Ascending aorta (tissue), 2 donors: ENCODE data around the gene RAB1B. TPM values are rescaled to one million over a fixed set of nuclear protein-coding genes. Genes with fewer than 3 reads are reported as not detected.

Experiments
- DNase-seq, 2 donors: peaks; one replicate each; pipeline ENCODE4 v3.0.0-alpha.2; 2019; ENCODE audit warnings: low spot score in 2 of 2
- H3K27ac ChIP-seq, 2 donors: fragments of 200-600 bp; sonication (generic); one replicate each; pipeline ENCODE4 v1.5.1; 2016 to 2017; ENCODE audit warnings: mild to moderate bottlenecking in 1 of 2
- H3K27me3 ChIP-seq: fragments of 200-600 bp; sonication (generic); one replicate; pipeline ENCODE4 v1.5.1; 2017
- H3K36me3 ChIP-seq, 2 donors: fragments of 200-600 bp; sonication (generic); one replicate each; pipeline ENCODE4 v1.5.1; 2016
- H3K4me1 ChIP-seq, 2 donors: fragments of 200-600 bp; sonication (generic); one replicate each; pipeline ENCODE4 v1.5.1; 2016 to 2017; ENCODE audit warnings: mild to moderate bottlenecking in 1 of 2
- H3K4me3 ChIP-seq, 2 donors: fragments of 200-600 bp; sonication (generic); one replicate each; pipeline ENCODE4 v1.5.1; 2016 to 2017; ENCODE audit warnings: mild to moderate bottlenecking in 1 of 2
- H3K9me3 ChIP-seq, 2 donors: fragments of 200-600 bp; sonication (generic); one replicate each; pipeline ENCODE4 v1.5.1; 2016
- intact Hi-C: fragments of 100-400 bp; cut with DNase I; formaldehyde crosslinking; loops from one replicate; pipeline ENCODE4 v1.15.1; 2023
- total RNA-seq: library from RNA; depleted of rRNA; stranded (reverse); fragments of >200 nt; gene quantifications from one replicate; pipeline ENCODE4 v1.1.0, GENCODE V29; 2016
- TF ChIP-seq, protein P1 (sequence below), 3 experiments: fragments of 200-600 bp in 2 of 3; fragments of 450-650 bp in 1 of 3; sonication (generic) in 2 of 3; IDR thresholded peaks; one replicate each; pipeline ENCODE4 v1.5.1; 2016 to 2019; ENCODE audit warnings: antibody characterized with exemption in 3 of 3, mild to moderate bottlenecking in 1 of 3, moderate library complexity in 1 of 3

Gene RAB1B
- total RNA-seq, 1 donor from 2014 or later: 171 TPM

- DNase-seq: no peak
- no peaks in the 10 kb centered on the region for H3K9me3 ChIP-seq
- H3K27ac ChIP-seq: no peak overlapping the region
- peaks cover 8% of the 10 kb centered on the region for H3K27me3 ChIP-seq
- TF ChIP-seq, protein P1, sequence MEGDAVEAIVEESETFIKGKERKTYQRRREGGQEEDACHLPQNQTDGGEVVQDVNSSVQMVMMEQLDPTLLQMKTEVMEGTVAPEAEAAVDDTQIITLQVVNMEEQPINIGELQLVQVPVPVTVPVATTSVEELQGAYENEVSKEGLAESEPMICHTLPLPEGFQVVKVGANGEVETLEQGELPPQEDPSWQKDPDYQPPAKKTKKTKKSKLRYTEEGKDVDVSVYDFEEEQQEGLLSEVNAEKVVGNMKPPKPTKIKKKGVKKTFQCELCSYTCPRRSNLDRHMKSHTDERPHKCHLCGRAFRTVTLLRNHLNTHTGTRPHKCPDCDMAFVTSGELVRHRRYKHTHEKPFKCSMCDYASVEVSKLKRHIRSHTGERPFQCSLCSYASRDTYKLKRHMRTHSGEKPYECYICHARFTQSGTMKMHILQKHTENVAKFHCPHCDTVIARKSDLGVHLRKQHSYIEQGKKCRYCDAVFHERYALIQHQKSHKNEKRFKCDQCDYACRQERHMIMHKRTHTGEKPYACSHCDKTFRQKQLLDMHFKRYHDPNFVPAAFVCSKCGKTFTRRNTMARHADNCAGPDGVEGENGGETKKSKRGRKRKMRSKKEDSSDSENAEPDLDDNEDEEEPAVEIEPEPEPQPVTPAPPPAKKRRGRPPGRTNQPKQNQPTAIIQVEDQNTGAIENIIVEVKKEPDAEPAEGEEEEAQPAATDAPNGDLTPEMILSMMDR (IDR thresholded peaks at IDR 0.05): no peak
- peaks cover 0 to 4% of the 10 kb centered on the region in 2 donors for H3K36me3 ChIP-seq
- H3K4me1 ChIP-seq: peaks cover 8 to 22% of the 10 kb centered on the region in 2 donors
- H3K4me3 ChIP-seq: no peak overlapping the region
- intact Hi-C loops: no loop called here
Observed at GRCh38 chr11:66290330-66290621, 21.8 kb downstream of the RAB1B start.

GRCh38 chr11:66291303-66291705 lies 22.9 kb downstream of the RAB1B start:
- H3K9me3 ChIP-seq: no peaks in the 10 kb centered on the region
- TF ChIP-seq, protein P1 (IDR thresholded peaks at IDR 0.05): no peak
- H3K4me3 ChIP-seq: peak overlapping the region; percentile 27 to 67
- no peak overlapping the region for H3K27ac ChIP-seq
- H3K27me3 ChIP-seq: peaks cover 8% of the 10 kb centered on the region
- intact Hi-C loops: no loop called here
- no peaks in the 10 kb centered on the region for H3K36me3 ChIP-seq
- H3K4me1 ChIP-seq: peaks cover 8 to 22% of the 10 kb centered on the region in 2 donors
- DNase-seq: peak in 1 of 2 donors; percentile 65

- peak within 1 kb of the TSS; percentile 27 to 67 for H3K4me3 ChIP-seq
- TF ChIP-seq, protein P1 (IDR thresholded peaks at IDR 0.05): no peak
- peaks cover 8 to 22% of the 10 kb centered on the region in 2 donors for H3K4me1 ChIP-seq
- H3K27ac ChIP-seq: no peak within 1 kb of the TSS
- peaks cover 8% of the 10 kb centered on the region for H3K27me3 ChIP-seq
- DNase-seq: peak in 1 of 2 donors; percentile 61
- H3K36me3 ChIP-seq: no peaks in the 10 kb centered on the region
- no peaks in the 10 kb centered on the region for H3K9me3 ChIP-seq
- intact Hi-C loops: no loop called here
Observed at GRCh38 chr11:66291706-66292542, 23.5 kb downstream of the RAB1B start, which contains the start of gene TMEM151A. Gene TMEM151A, plus strand, starts transcription at chr11:66291894. Its CDS starts 120 bp downstream, at chr11:66292014.

- DNase-seq: no peak
- H3K4me3 ChIP-seq: no peak overlapping the region
- H3K36me3 ChIP-seq: no peaks in the 10 kb centered on the region
- H3K27ac ChIP-seq: no peak overlapping the region
- peaks cover 8 to 16% of the 10 kb centered on the region in 2 donors for H3K4me1 ChIP-seq
- intact Hi-C loops: no loop called here
- peaks cover 8% of the 10 kb centered on the region for H3K27me3 ChIP-seq
- no peaks in the 10 kb centered on the region for H3K9me3 ChIP-seq
- TF ChIP-seq, protein P1 (IDR thresholded peaks at IDR 0.05): no peak
Observed at GRCh38 chr11:66292543-66293332, 24.3 kb downstream of the RAB1B start.

GRCh38 chr11:66293352-66293751 lies 24.9 kb downstream of the RAB1B start:
- TF ChIP-seq, protein P1 (IDR thresholded peaks at IDR 0.05): no peak
- Histone ChIP-seq H3K27me3 (peaks cover 8% of the 10 kb centered on the region), H3K9me3 (no peaks in the 10 kb centered on the region), H3K4me3 (no peak overlapping the region), H3K36me3 (no peaks in the 10 kb centered on the region), H3K27ac (no peak overlapping the region), H3K4me1 (peaks cover 3 to 10% of the 10 kb centered on the region in 2 donors)
- DNase-seq: no peak
- intact Hi-C loops: no loop called here
